ENCODE measurements around the gene CDO1. TPM values are rescaled to one million over a fixed set of nuclear protein-coding genes. Genes with fewer than 3 reads are reported as not detected.

Gene CDO1
- total and polyA plus RNA-seq, 2 of the 8 experiments (the other 6 are each of a cell fraction or from before 2014, with no cell fraction given) = 26.1 to 29.5 TPM

DNA sequence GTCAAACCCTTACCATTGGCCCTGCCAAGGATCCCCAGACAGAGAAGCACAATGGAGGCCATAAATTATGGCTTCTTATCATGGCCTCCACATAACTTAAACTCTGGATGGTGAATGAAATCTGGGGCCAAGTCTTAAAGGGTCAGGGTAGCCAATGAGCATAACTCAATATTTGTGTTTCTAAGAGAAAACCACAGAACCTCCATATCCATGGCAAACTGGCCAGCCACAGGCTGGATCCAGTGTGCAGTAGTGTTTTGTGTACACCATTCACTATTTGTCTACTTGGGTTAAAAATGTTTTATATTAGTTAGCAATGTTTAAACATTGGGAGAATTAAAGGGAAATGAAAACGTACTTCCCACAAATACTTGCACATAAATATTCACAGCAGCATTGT lies 60.8 kb downstream of the CDO1 start:
- 0 out of 7 replicates have a peak, but pooled peaks cover 0 to under 1% (median 0%) of the 10 kb centered on the region in 4 experiments for H3K4me1 ChIP-seq (replicated peaks in 1 of 4; ENCODE audit: control insufficient read depth in 3 of 4, insufficient read depth in 4 of 4, low read length in 3 of 4)
- DNase-seq (ENCODE audit: low read depth in 1 of 2, low spot score in 2 of 2) = no peak
- no peak overlapping the region for H2BK15ac ChIP-seq (ENCODE audit: low read length)
- H2BK20ac ChIP-seq (ENCODE audit: low read length) = no peak overlapping the region
- no peak overlapping the region for H4K8ac ChIP-seq (ENCODE audit: extremely low read depth, insufficient read depth, low read length)
- no peaks in the 10 kb centered on the region; the same call in 1 of the 2 replicates for H3K23me2 ChIP-seq (ENCODE audit: low read depth, low read length)
- H3K4me3 ChIP-seq (ENCODE audit: extremely low read depth in 1 of 4, insufficient read depth in 2 of 4, low read depth in 3 of 4, low read length in 4 of 4) = no peak overlapping the region
- CTCF ChIA-PET (ENCODE audit: partially characterized antibody) = interaction anchor here (1.2 to 1.6 kb wide), 2 partner anchors 15 to 32 kb away, joined by 3 to 4 read pairs; no protein-coding TSS in a partner anchor
- no peak overlapping the region for H2BK12ac ChIP-seq (ENCODE audit: low read depth, low read length)
- H3K27ac ChIP-seq (ENCODE audit: low read depth, low read length) = no peak overlapping the region
- no peak overlapping the region for H3K9ac ChIP-seq (replicated peaks in 1 of 4; ENCODE audit: extremely low read depth in 1 of 4, low read depth in 3 of 4, low read length in 3 of 4)
- no peaks in the 10 kb centered on the region; a peak in 1 of 8 replicates for H3K36me3 ChIP-seq (ENCODE audit: control insufficient read depth in 2 of 4, insufficient read depth in 4 of 4, low read length in 3 of 4)
- H2BK120ac ChIP-seq (replicated peaks; ENCODE audit: low read depth, low read length) = no peak overlapping the region
- no peak overlapping the region for H2AFZ ChIP-seq (ENCODE audit: low read length)
- H3K56ac ChIP-seq (replicated peaks; ENCODE audit: insufficient read length, low read depth, low read length) = no peak overlapping the region
- POLR2A ChIA-PET (ENCODE audit: partially characterized antibody) = no interaction called here
- H3K18ac ChIP-seq (ENCODE audit: extremely low read depth, low read length) = no peak overlapping the region
- no peak for FAIRE-seq
- no peak overlapping the region for H2AK5ac ChIP-seq (ENCODE audit: low read depth, low read length)
- H4K5ac ChIP-seq (ENCODE audit: insufficient read length, low read depth, low read length) = no peak overlapping the region
- H4K20me1 ChIP-seq (replicated peaks in 1 of 2; ENCODE audit: control insufficient read depth in 1 of 2, insufficient read depth in 2 of 2, low read length in 2 of 2) = no peaks in the 10 kb centered on the region
- no peak overlapping the region for H2BK5ac ChIP-seq (ENCODE audit: low read depth, low read length)
- H3K79me2 ChIP-seq (ENCODE audit: control insufficient read depth in 1 of 2, insufficient read depth in 2 of 2, low read length in 2 of 2) = no peaks in the 10 kb centered on the region
- 84% methylated on average over 1 of the region's 1 CpG; no CpG with 5 or more reads in 1 of the 2 experiments for WGBS, 2 experiments (ENCODE audit: extremely low coverage in 1 of 2, insufficient coverage in 1 of 2, insufficient read length in 1 of 2, insufficient replicate concordance in 2 of 2, low coverage in 1 of 2, low lambda C conversion rate in 2 of 2, missing lambda C conversion rate in 1 of 2)
- no peaks in the 10 kb centered on the region for H3K9me3 ChIP-seq (ENCODE audit: insufficient read depth in 2 of 2, low read depth in 1 of 2, low read length in 1 of 2)
- H4K91ac ChIP-seq (replicated peaks; ENCODE audit: insufficient read length, low read length) = no peak overlapping the region
- no peak overlapping the region for H3K4me2 ChIP-seq (ENCODE audit: insufficient read depth in 1 of 2, low read depth in 2 of 2, low read length in 2 of 2)
- no peaks in the 10 kb centered on the region for H3K79me1 ChIP-seq (ENCODE audit: low read depth, low read length)
- TF ChIP-seq CHD2 (IDR thresholded peaks at IDR 0.05; ENCODE audit: low read length) (no peak), TEAD4 (IDR thresholded peaks at IDR 0.05; ENCODE audit: low read depth, low read length) (no peak), ASH2L (IDR thresholded peaks at IDR 0.05; ENCODE audit: low read length) (no peak)
- no peak overlapping the region for H3K14ac ChIP-seq (ENCODE audit: insufficient read length)
- no peak overlapping the region for H3K4ac ChIP-seq (replicated peaks; ENCODE audit: insufficient read length, low read depth, low read length)
- H3K23ac ChIP-seq (ENCODE audit: insufficient read length) = no peak overlapping the region
- H3K27me3 ChIP-seq (replicated peaks in 1 of 4; ENCODE audit: control insufficient read depth in 3 of 4, extremely low read depth in 1 of 4, insufficient read depth in 3 of 4, low read length in 3 of 4) = no peaks in the 10 kb centered on the region

Small RNA genes within 50 kb of the gene (small RNA-seq; reads per million reads assigned to genes)
- not detected for gene RNU2-49P (ENCODE audit: insufficient read depth)

Other genes with a start within 250 kb of the CDO1 start
- gene TICAM2, start 214.2 kb downstream of the CDO1 start, total RNA-seq (2021; fragmentation: NEBNext Ultra II Directional; extraction: Animal tissue kit (Norgen Biotek cat#: 25700)) = 0.67 TPM in 1 of 2 replicates, not detected in the other
- gene TICAM2, start 214.2 kb downstream of the CDO1 start, polyA plus RNA-seq (2011; rRNA removed) = 0.02 TPM in 1 of 2 replicates, not detected in the other
- 72.8 and 75.2 TPM in 2 replicates for gene TMED7, start 190.6 kb downstream of the CDO1 start, total RNA-seq (2021; fragmentation: NEBNext Ultra II Directional; extraction: Animal tissue kit (Norgen Biotek cat#: 25700))
- 43.8 and 83.0 TPM in 2 replicates for gene TMED7, start 190.6 kb downstream of the CDO1 start, polyA plus RNA-seq (2011; rRNA removed)
- gene ATG12, start 24.9 kb upstream of the CDO1 start, total RNA-seq (2021; fragmentation: NEBNext Ultra II Directional; extraction: Animal tissue kit (Norgen Biotek cat#: 25700)) = 49.3 and 51.4 TPM in 2 replicates
- gene ATG12, start 24.9 kb upstream of the CDO1 start, polyA plus RNA-seq (2011; rRNA removed) = 11.2 and 23.8 TPM in 2 replicates
- gene AP3S1, start 25.3 kb upstream of the CDO1 start, total RNA-seq (2021; fragmentation: NEBNext Ultra II Directional; extraction: Animal tissue kit (Norgen Biotek cat#: 25700)) = 72.7 and 93.0 TPM in 2 replicates
- gene AP3S1, start 25.3 kb upstream of the CDO1 start, polyA plus RNA-seq (2011; rRNA removed) = 15.1 and 26.6 TPM in 2 replicates
- 0.09 TPM in 1 of 2 replicates, not detected in the other for gene LVRN, start 145.8 kb upstream of the CDO1 start, total RNA-seq (2021; fragmentation: NEBNext Ultra II Directional; extraction: Animal tissue kit (Norgen Biotek cat#: 25700))
- 0.02 and 0.08 TPM in 2 replicates for gene LVRN, start 145.8 kb upstream of the CDO1 start, polyA plus RNA-seq (2011; rRNA removed)
- not detected in 2 replicates for gene ARL14EPL, start 215.8 kb upstream of the CDO1 start, total RNA-seq (2021; fragmentation: NEBNext Ultra II Directional; extraction: Animal tissue kit (Norgen Biotek cat#: 25700))
- not detected in 2 replicates for gene ARL14EPL, start 215.8 kb upstream of the CDO1 start, polyA plus RNA-seq (2011; rRNA removed)